D721Med (cell line): Measurements from ENCODE around the gene ABHD5.

Source experiments
- DNase-seq: peaks from one replicate; pipeline ENCODE4 v3.0.0; 2011; ENCODE audit warnings: low spot score; ENCODE audit not compliant: insufficient read length
- FAIRE-seq: peaks from 2 replicates; lab custom pipeline; 2011; peaks lifted over from hg19 to GRCh38; lab: Jason Lieb, UNC
- CTCF ChIP-seq: IDR thresholded peaks from 2 replicates; pipeline ENCODE4 v1.5.1; 2012; ENCODE audit warnings: mild to moderate bottlenecking, control low read depth; ENCODE audit not compliant: insufficient read depth; ENCODE audit errors: missing control alignments

ABHD5 gene

DNA sequence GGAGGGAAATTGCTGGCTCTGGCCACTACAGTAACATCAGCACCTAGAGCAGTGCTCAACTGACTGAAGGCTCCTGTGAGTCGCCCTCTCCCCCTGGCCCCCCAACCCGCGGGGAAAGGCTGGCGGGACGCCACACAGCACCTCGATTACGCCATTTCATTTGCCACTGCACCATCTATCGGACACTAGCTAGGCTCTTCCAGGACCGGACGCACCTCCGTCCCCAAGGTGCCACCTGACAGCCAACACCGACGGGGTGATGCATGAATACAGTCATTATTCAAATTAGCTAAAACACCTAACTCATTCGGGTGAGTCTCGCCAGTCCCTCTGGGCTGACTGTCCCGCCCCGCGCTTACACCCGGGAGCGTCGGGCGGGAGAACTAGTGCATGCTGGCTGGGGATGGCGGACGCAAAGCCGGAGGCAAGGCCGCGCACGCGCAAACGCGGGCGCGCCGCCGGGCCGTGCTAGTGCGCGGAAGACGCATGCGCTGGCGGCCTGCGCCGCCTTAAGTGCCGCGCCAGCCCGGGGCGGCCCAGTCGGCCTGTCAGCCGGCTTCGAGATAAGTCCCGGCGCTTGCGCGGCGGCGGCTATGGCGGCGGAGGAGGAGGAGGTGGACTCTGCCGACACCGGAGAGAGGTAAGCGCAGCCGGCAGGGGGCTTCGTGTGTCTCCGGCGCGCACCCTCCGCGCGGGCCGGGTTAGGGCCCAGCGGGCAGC is at the start of gene ABHD5:
Gene ABHD5 (plus strand): TSS at position 539 of the 720 bp plus-strand sequence. CDS start 55 bp downstream, at position 594.
- FAIRE-seq (no peak), DNase-seq (peak; percentile 90)
- peak; percentile 18 for TF ChIP-seq CTCF

GRCh38 chr3:43641306-43642114 is 49.2 kb upstream of the ABHD5 start:
- DNase-seq (no peak), FAIRE-seq (no peak)
- no peak for TF ChIP-seq CTCF

- no peak for TF ChIP-seq CTCF
- FAIRE-seq: no peak
- DNase-seq: no peak
Measured at GRCh38 chr3:43644443-43644842, 46.3 kb upstream of the ABHD5 start.

- no peak for TF ChIP-seq CTCF
- FAIRE-seq: no peak
- DNase-seq: no peak
Measured at GRCh38 chr3:43647331-43648166, 43.2 kb upstream of the ABHD5 start.

- no peak for DNase-seq
- no peak for TF ChIP-seq CTCF
- FAIRE-seq: no peak
Measured at GRCh38 chr3:43648957-43649356, 41.8 kb upstream of the ABHD5 start.

- DNase-seq (no peak), FAIRE-seq (no peak)
- no peak for TF ChIP-seq CTCF
Measured at GRCh38 chr3:43649365-43649968, 41.3 kb upstream of the ABHD5 start.
